Thyroid gland (tissue), 4 donors: Measurements from ENCODE around the gene KLK11. TPM values are rescaled to one million over a fixed set of nuclear protein-coding genes. Genes with fewer than 3 reads are reported as not detected.

Experiments used
- DNase-seq, 2 donors: peaks; one replicate each; pipeline ENCODE4 v3.0.0-alpha.2; 2019
- H3K27ac ChIP-seq, 3 donors: fragments of 200-600 bp; sonication (generic); 1 replicate in 2 of 3; 2 replicates in 1 of 3; pipeline ENCODE4 v1.5.1; 2016 to 2019; ENCODE audit warnings: mild to moderate bottlenecking in 1 of 3, moderate library complexity in 1 of 3
- H3K27me3 ChIP-seq: fragments of 200-600 bp; sonication (generic); one replicate; pipeline ENCODE4 v1.5.1; 2019
- H3K36me3 ChIP-seq, 2 donors: fragments of 200-600 bp; sonication (generic); one replicate each; pipeline ENCODE4 v1.5.1; 2016 to 2019
- H3K4me1 ChIP-seq, 2 donors: fragments of 200-600 bp; sonication (generic); one replicate each; pipeline ENCODE4 v1.5.1; 2017 to 2019
- H3K4me3 ChIP-seq, 3 donors: fragments of 200-600 bp; sonication (generic); replicated peaks in 1 of 3; 1 replicate in 2 of 3; 2 replicates in 1 of 3; pipeline ENCODE4 v1.5.1; 2016; ENCODE audit warnings: mild to moderate bottlenecking in 1 of 3
- H3K9me3 ChIP-seq: fragments of 200-600 bp; sonication (generic); one replicate; pipeline ENCODE4 v1.5.1; 2017
- POLR2A ChIP-seq, 2 donors: fragments of 450-650 bp; IDR thresholded peaks; one replicate each; pipeline ENCODE4 v1.6.1; 2017; ENCODE audit warnings: antibody characterized with exemption in 2 of 2, mild to moderate bottlenecking in 2 of 2, moderate library complexity in 1 of 2
- WGBS, 2 donors: methylation state at CpG; one replicate each; pipeline ENCODE4 v1.1.5; 2017; 5-methylcytosine and 5-hydroxymethylcytosine counted together
- intact Hi-C: fragments of 100-400 bp; cut with DNase I; formaldehyde crosslinking; loops from one replicate; pipeline ENCODE4 v1.15.1; 2023
- total RNA-seq, 4 donors: library from RNA; depleted of rRNA; stranded (reverse); fragments of >200 nt; gene quantifications; one replicate each; pipeline ENCODE4 v1.2.3, GENCODE V29; 2016
- TF ChIP-seq, protein P1 (sequence below), 6 experiments: fragments of 200-600 bp in 3 of 6; fragments of 450-650 bp in 3 of 6; sonication (generic) in 3 of 6; IDR thresholded peaks; one replicate each; pipeline ENCODE4 v1.5.1; 2016 to 2019; ENCODE audit warnings: antibody characterized with exemption in 6 of 6, mild to moderate bottlenecking in 2 of 6, inconsistent platforms in 1 of 6, moderate library complexity in 1 of 6

The KLK11 gene
- total RNA-seq, 4 donors from 2014 or later = 0.40 to 0.93 TPM; not detected in 2

DNA sequence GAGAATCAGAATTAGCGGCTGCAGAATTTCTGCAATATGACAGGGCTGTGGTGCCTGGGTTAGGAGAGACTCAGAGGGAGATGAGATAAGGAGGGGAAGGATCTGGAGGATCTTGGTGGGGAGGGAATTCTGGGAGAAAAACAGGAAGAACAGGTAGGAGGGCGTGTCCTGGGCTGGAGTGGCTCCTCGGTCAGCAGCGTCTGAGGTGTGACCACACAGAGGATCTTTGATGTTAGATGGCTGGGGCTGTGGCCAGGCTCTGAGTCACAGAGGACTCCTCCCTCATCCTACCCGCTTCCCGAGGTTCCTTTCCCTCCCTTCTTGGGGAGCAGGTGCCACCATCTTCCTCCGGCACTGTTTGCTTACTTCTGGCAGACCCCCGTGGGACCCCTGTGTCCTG lies 50.6 kb downstream of the KLK11 start:
- Histone ChIP-seq H3K36me3 (no peaks in the 10 kb centered on the region), H3K4me3 (no peak overlapping the region), H3K27ac (no peak overlapping the region), H3K27me3 (no peaks in the 10 kb centered on the region), H3K9me3 (no peaks in the 10 kb centered on the region), H3K4me1 (no peaks in the 10 kb centered on the region)
- DNase-seq = peak; percentile 55 to 82
- intact Hi-C loops = no loop called here
- TF ChIP-seq POLR2A (IDR thresholded peaks at IDR 0.05) = peak in 1 of 2 donors; percentile 12
- TF ChIP-seq, protein P1, sequence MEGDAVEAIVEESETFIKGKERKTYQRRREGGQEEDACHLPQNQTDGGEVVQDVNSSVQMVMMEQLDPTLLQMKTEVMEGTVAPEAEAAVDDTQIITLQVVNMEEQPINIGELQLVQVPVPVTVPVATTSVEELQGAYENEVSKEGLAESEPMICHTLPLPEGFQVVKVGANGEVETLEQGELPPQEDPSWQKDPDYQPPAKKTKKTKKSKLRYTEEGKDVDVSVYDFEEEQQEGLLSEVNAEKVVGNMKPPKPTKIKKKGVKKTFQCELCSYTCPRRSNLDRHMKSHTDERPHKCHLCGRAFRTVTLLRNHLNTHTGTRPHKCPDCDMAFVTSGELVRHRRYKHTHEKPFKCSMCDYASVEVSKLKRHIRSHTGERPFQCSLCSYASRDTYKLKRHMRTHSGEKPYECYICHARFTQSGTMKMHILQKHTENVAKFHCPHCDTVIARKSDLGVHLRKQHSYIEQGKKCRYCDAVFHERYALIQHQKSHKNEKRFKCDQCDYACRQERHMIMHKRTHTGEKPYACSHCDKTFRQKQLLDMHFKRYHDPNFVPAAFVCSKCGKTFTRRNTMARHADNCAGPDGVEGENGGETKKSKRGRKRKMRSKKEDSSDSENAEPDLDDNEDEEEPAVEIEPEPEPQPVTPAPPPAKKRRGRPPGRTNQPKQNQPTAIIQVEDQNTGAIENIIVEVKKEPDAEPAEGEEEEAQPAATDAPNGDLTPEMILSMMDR (IDR thresholded peaks at IDR 0.05) = no peak
- WGBS, 2 donors = 16 to 19% methylated on average over 8 of the region's 8 CpGs

DNA sequence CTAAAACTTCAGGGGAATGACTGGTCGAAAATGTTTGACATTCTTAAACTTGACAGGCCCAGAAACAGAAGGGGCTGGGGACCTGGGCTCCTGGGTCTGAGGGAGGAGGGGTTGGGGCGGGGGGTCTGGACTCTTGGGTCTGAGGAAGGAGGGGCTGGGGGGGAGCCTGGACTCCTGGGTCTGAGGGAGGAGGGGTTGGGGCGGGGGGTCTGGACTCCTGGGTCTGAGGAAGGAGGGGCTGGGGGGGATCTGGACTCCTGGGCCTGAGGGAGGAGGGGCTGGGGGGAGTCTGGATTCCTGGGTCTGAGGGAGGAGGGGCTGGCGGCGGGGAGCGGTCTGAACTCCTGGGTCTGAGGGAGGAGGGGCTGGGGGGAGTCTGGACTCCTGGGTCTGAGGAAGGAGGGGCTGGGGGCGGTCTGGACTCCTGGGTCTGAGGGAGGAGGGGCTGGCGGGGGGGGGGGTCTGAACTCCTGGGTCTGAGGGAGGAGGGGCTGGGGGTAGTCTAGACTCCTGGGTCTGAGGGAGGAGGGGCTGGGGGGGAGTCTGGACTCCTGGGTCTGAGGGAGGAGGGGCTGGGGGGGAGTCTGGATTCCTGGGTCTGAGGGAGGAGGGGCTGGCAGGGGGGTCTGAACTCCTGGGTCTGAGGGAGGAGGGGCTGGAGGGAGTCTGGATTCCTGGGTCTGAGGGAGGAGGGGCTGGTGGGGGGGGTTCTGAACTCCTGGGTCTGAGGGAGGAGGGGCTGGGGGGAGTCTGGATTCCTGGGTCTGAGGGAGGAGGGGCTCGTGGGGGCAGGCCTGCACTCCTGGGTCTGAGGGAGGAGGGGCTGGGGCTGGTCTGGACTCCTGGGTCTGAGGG lies 51.5 kb downstream of the KLK11 start:
- Histone ChIP-seq H3K9me3 (no peaks in the 10 kb centered on the region), H3K4me1 (no peaks in the 10 kb centered on the region), H3K4me3 (no peak overlapping the region), H3K27me3 (no peaks in the 10 kb centered on the region), H3K36me3 (no peaks in the 10 kb centered on the region), H3K27ac (peak overlapping the region in 1 of 3 donors; percentile 33)
- TF ChIP-seq POLR2A (IDR thresholded peaks at IDR 0.05) = no peak
- TF ChIP-seq, protein P1 (IDR thresholded peaks at IDR 0.05) = no peak
- intact Hi-C loops = no loop called here
- WGBS, 2 donors = 20 to 29% methylated on average over 4 of the region's 9 CpGs
- DNase-seq = peak; percentile 6 to 53

GRCh38 chr19:50972795-50973376 lies 53.5 kb downstream of the KLK11 start:
- H3K9me3 ChIP-seq = no peaks in the 10 kb centered on the region
- H3K27ac ChIP-seq = no peak overlapping the region
- WGBS, 2 donors = 86 to 87% methylated on average over 9 of the region's 9 CpGs
- H3K36me3 ChIP-seq = no peaks in the 10 kb centered on the region
- DNase-seq = no peak
- no peaks in the 10 kb centered on the region for H3K4me1 ChIP-seq
- H3K4me3 ChIP-seq = no peak overlapping the region
- H3K27me3 ChIP-seq = no peaks in the 10 kb centered on the region
- TF ChIP-seq, protein P1 (IDR thresholded peaks at IDR 0.05) = no peak
- TF ChIP-seq POLR2A (IDR thresholded peaks at IDR 0.05) = no peak
- intact Hi-C loops = no loop called here

Other genes with a start within 250 kb of the KLK11 start
- gene ACP4, start 236.2 kb downstream of the KLK11 start, total RNA-seq = not detected
- 1 to 10 TPM in 2 of 4 donors, under 1 TPM in 1, not detected in 1; 0.67 to 6.6 (median 6.1) TPM for gene KLK1, start 202.8 kb downstream of the KLK11 start, total RNA-seq
- gene KLK15, start 193.0 kb downstream of the KLK11 start, total RNA-seq = 1 to 10 TPM in 2 of 4 donors, under 1 TPM in 1, not detected in 1; 0.81 to 2.8 (median 1.8) TPM
- gene KLK3, start 171.7 kb downstream of the KLK11 start, total RNA-seq = 1 to 10 TPM in 1 of 4 donors, under 1 TPM in 1, not detected in 2; 0.54 to 1.3 TPM
- gene KLK2, start 153.2 kb downstream of the KLK11 start, total RNA-seq = 10 to 100 TPM in 1 of 4 donors, 1 to 10 TPM in 3; 2.8 to 11.0 (median 5.0) TPM
- gene KLK4, start 115.2 kb downstream of the KLK11 start, total RNA-seq = 1 to 10 TPM in 3 of 4 donors, not detected in 1; 1.1 to 3.1 (median 1.9) TPM
- gene KLK5, start 73.6 kb downstream of the KLK11 start, total RNA-seq = under 1 TPM in 1 of 4 donors, not detected in 3; 0.44 TPM
- gene KLK6, start 57.0 kb downstream of the KLK11 start, total RNA-seq = not detected
- gene KLK7, start 42.7 kb downstream of the KLK11 start, total RNA-seq = under 1 TPM in 2 of 4 donors, not detected in 2; 0.34 to 0.89 TPM
- under 1 TPM in 1 of 4 donors, not detected in 3; 0.78 TPM for gene KLK8, start 25.0 kb downstream of the KLK11 start, total RNA-seq
- gene KLK10, start 6.9 kb downstream of the KLK11 start, total RNA-seq = under 1 TPM in 1 of 4 donors, not detected in 3; 0.63 TPM
- gene KLK12, start 8.4 kb upstream of the KLK11 start, total RNA-seq = not detected
- gene KLK13, start 38.5 kb upstream of the KLK11 start, total RNA-seq = under 1 TPM in 2 of 4 donors, not detected in 2; 0.22 to 0.73 TPM
- gene KLK14, start 56.3 kb upstream of the KLK11 start, total RNA-seq = not detected
- gene CTU1, start 81.8 kb upstream of the KLK11 start, total RNA-seq = 10 to 100 TPM in 2 of 4 donors, 1 to 10 TPM in 2; 7.5 to 13.6 (median 9.3) TPM
- 1 to 10 TPM; 1.2 to 3.1 (median 1.9) TPM for gene SIGLEC9, start 98.3 kb upstream of the KLK11 start, total RNA-seq
- gene SIGLEC7, start 115.7 kb upstream of the KLK11 start, total RNA-seq = 1 to 10 TPM in 1 of 4 donors, under 1 TPM in 1, not detected in 2; 0.54 to 1.0 TPM
- 1 to 10 TPM in 3 of 4 donors, under 1 TPM in 1; 0.54 to 4.0 (median 1.8) TPM for gene CD33, start 198.5 kb upstream of the KLK11 start, total RNA-seq
- gene SIGLECL1, start 224.5 kb upstream of the KLK11 start, total RNA-seq = not detected